Measurements from ENCODE around the gene WDR62. TPM values are rescaled to one million over a fixed set of nuclear protein-coding genes. Genes with fewer than 3 reads are reported as not detected.

The WDR62 gene
- total and polyA plus RNA-seq, 10 of the 15 experiments (the other 5 are each of a cell fraction or from before 2014, with no cell fraction given): 0.08 to 20.6 (median 10.9) TPM

DNA sequence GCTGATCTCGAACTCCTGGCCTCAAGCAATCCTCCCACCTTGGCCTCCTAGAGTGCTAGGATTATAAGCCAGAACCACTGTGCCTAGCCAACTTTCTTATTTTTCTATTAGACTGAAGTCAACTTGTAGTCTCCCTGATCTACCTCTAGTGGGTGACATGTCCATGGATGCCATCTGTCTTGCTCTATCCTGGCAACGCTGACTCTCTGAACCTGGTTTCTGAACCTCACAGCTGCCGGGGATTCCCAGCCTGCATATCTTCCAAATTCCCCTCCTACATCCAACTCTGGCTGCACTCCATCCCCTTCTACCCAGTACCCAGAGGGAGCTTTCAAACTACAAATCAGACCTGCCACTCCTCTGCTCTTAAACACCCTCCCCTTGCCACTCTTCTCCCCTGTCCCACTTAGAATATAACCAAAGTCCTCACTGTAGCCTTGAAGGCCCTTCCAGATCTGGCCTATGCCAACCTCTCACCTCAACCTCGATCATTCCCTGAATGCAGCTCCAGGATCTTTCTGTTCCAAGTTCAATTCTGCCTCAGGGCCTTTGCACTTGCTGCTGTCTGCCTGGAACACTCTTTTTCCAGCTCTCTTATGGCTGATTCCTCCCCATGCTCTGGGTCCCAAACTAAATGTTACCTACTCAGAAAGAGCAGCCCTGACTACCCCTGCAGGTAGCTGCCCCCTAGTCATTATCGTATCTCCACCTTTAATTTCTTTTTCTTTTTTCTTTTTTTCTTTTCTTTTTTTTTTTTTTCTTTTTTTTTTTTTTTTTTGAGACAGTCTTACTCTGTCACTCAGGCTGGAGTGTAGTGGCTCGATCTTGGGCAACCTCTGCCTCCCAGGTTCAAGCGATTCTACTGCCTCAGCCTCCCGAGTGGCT, 24.2 kb upstream of the WDR62 start (continued):
- TF ChIP-seq, protein P1, sequence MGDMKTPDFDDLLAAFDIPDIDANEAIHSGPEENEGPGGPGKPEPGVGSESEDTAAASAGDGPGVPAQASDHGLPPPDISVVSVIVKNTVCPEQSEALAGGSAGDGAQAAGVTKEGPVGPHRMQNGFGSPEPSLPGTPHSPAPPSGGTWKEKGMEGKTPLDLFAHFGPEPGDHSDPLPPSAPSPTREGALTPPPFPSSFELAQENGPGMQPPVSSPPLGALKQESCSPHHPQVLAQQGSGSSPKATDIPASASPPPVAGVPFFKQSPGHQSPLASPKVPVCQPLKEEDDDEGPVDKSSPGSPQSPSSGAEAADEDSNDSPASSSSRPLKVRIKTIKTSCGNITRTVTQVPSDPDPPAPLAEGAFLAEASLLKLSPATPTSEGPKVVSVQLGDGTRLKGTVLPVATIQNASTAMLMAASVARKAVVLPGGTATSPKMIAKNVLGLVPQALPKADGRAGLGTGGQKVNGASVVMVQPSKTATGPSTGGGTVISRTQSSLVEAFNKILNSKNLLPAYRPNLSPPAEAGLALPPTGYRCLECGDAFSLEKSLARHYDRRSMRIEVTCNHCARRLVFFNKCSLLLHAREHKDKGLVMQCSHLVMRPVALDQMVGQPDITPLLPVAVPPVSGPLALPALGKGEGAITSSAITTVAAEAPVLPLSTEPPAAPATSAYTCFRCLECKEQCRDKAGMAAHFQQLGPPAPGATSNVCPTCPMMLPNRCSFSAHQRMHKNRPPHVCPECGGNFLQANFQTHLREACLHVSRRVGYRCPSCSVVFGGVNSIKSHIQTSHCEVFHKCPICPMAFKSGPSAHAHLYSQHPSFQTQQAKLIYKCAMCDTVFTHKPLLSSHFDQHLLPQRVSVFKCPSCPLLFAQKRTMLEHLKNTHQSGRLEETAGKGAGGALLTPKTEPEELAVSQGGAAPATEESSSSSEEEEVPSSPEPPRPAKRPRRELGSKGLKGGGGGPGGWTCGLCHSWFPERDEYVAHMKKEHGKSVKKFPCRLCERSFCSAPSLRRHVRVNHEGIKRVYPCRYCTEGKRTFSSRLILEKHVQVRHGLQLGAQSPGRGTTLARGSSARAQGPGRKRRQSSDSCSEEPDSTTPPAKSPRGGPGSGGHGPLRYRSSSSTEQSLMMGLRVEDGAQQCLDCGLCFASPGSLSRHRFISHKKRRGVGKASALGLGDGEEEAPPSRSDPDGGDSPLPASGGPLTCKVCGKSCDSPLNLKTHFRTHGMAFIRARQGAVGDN (IDR thresholded peaks at IDR 0.05): no peak
- TF ChIP-seq, protein P2, sequence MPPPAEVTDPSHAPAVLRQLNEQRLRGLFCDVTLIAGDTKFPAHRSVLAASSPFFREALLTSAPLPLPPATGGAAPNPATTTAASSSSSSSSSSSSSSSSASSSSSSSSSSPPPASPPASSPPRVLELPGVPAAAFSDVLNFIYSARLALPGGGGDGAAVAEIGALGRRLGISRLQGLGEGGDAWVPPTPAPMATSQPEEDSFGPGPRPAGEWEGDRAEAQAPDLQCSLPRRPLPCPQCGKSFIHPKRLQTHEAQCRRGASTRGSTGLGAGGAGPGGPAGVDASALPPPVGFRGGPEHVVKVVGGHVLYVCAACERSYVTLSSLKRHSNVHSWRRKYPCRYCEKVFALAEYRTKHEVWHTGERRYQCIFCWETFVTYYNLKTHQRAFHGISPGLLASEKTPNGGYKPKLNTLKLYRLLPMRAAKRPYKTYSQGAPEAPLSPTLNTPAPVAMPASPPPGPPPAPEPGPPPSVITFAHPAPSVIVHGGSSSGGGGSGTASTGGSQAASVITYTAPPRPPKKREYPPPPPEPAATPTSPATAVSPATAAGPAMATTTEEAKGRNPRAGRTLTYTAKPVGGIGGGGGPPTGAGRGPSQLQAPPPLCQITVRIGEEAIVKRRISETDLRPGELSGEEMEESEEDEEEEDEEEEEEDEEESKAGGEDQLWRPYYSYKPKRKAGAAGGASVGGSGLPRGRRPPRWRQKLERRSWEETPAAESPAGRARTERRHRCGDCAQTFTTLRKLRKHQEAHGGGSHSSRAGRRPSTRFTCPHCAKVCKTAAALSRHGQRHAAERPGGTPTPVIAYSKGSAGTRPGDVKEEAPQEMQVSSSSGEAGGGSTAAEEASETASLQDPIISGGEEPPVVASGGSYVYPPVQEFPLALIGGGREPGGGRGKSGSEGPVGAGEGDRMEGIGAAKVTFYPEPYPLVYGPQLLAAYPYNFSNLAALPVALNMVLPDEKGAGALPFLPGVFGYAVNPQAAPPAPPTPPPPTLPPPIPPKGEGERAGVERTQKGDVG (CRISPR knock-in tag; IDR thresholded peaks at IDR 0.05): no peak
- no peak for TF ChIP-seq CBX3 (IDR thresholded peaks at IDR 0.05; ENCODE audit: borderline replicate concordance, low read depth)
- no peak for TF ChIP-seq HDAC6 (IDR thresholded peaks at IDR 0.05; ENCODE audit: unreplicated experiment)
